Caco-2 (cell line): ENCODE measurements around the gene NEK11. TPM values are rescaled to one million over a fixed set of nuclear protein-coding genes. Genes with fewer than 3 reads are reported as not detected.

ENCODE experiments used
- BruUV-seq: library from RNA; stranded (reverse); fragments of 400-500 nt; replicated peaks from 2 replicates; lab custom pipeline; 2021; lab: Mats Ljungman, UMichigan
- CTCF ChIA-PET: fragments of 300-600 bp; sonication (Branson Sonifier 250); formaldehyde crosslinking; loops from one replicate; lab custom pipeline; 2022; ENCODE audit warnings: antibody characterized with exemption; lab: Charles Lee
- POLR2A ChIA-PET: fragments of 300-600 bp; sonication (Branson Sonifier 250); formaldehyde crosslinking; loops from one replicate; lab custom pipeline; 2022; ENCODE audit warnings: antibody characterized with exemption; lab: Charles Lee
- DNase-seq, 2 experiments: peaks; one replicate each; pipeline versions ENCODE4 v3.0.0 to v3.0.0-alpha.2; 2020 to 2022
- H3K27me3 ChIP-seq: replicated peaks from 2 replicates; pipeline ENCODE4 v1.6.0; 2011; ENCODE audit warnings: low read length; ENCODE audit not compliant: control insufficient read depth, insufficient read depth
- H3K36me3 ChIP-seq: 2 replicates; pipeline ENCODE4 v1.5.1; 2011; ENCODE audit warnings: low read length; ENCODE audit not compliant: control insufficient read depth, insufficient read depth
- H3K4me1 ChIP-seq: fragments of 250-450 bp; sonication (Bioruptor Pico); 2 replicates; pipeline ENCODE4 v1.5.1; 2020; ENCODE audit warnings: mild to moderate bottlenecking
- H3K4me3 ChIP-seq: 2 replicates; pipeline ENCODE4 v1.5.1; 2011; ENCODE audit warnings: low read depth, mild to moderate bottlenecking, control low read depth, low read length
- H3K9me3 ChIP-seq: fragments of 250-450 bp; sonication (Bioruptor Pico); 2 replicates; pipeline ENCODE4 v1.5.1; 2020; ENCODE audit warnings: mild to moderate bottlenecking, moderate library complexity
- H3K27ac Mint-ChIP-seq: one replicate; pipeline ENCODE4 v1.8.0; 2022; ENCODE audit warnings: mixed read lengths; ENCODE audit not compliant: unreplicated experiment
- H3K27me3 Mint-ChIP-seq: one replicate; pipeline ENCODE4 v1.8.0; 2022; ENCODE audit warnings: mixed read lengths; ENCODE audit not compliant: insufficient read depth, unreplicated experiment
- H3K36me3 Mint-ChIP-seq: one replicate; pipeline ENCODE4 v1.8.0; 2022; ENCODE audit warnings: mild to moderate bottlenecking, mixed read lengths; ENCODE audit not compliant: insufficient read depth, unreplicated experiment
- H3K4me1 Mint-ChIP-seq: one replicate; pipeline ENCODE4 v1.8.0; 2022; ENCODE audit warnings: low read depth, mixed read lengths; ENCODE audit not compliant: unreplicated experiment
- H3K4me3 Mint-ChIP-seq: one replicate; pipeline ENCODE4 v1.8.0; 2022; ENCODE audit warnings: mild to moderate bottlenecking, moderate library complexity, mixed read lengths; ENCODE audit not compliant: unreplicated experiment
- H3K9me3 Mint-ChIP-seq: one replicate; pipeline ENCODE4 v1.8.0; 2022; ENCODE audit warnings: mixed read lengths; ENCODE audit not compliant: unreplicated experiment
- intact Hi-C: fragments of 100-400 bp; cut with micrococcal nuclease; formaldehyde crosslinking; loops from one replicate; pipeline ENCODE4 v1.10.0; 2022; ENCODE audit not compliant: unreplicated experiment
- total RNA-seq: library from RNA; stranded (reverse); gene quantifications from 2 replicates; pipeline ENCODE4 v1.2.3, GENCODE V29; 2022
- TF ChIP-seq, protein P1 (sequence below), 2 experiments: fragments of 200-600 bp in 1 of 2; IDR thresholded peaks; 1 replicate in 1 of 2; 2 replicates in 1 of 2; pipeline versions ENCODE4 v1.5.1 to v1.8.0; 2011 to 2022; ENCODE audit warnings: antibody characterized with exemption in 1 of 2, control low read depth in 1 of 2, inconsistent platforms in 1 of 2, low read depth in 1 of 2, low read length in 1 of 2, mild to moderate bottlenecking in 1 of 2, moderate library complexity in 1 of 2; ENCODE audit not compliant: insufficient read depth in 1 of 2, severe bottlenecking in 1 of 2, unreplicated experiment in 1 of 2

Gene NEK11
- total RNA-seq, 1 experiment from 2014 or later, result 4.4 TPM

DNA sequence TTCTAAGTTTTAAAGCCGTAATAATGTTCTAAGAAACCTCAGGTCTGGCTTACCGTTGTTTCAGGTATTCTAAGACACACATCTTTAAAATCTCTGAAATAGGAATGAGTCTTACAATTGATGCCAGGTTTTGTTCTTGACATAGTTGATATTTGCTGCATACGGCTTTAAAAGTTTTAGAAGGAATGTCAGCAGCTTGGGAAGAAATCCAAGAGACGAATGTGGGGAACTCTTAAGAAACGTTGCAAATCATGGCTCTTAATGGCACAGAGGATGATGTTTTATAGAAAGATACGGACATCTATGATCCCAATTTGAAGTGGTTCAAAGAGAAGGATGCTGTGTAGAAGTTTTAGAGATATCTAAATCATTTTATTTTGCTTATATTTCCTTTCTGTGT, 366.4 kb downstream of the NEK11 start:
- CTCF ChIA-PET, result no interaction called here
- DNase-seq, result no peak
- Histone ChIP-seq H3K27me3 (no peaks in the 10 kb centered on the region), H3K4me3 (no peak overlapping the region), H3K36me3 (no peaks in the 10 kb centered on the region), H3K9me3 (no peaks in the 10 kb centered on the region), H3K4me1 (peaks cover 10% of the 10 kb centered on the region)
- Mint-ChIP-seq H3K4me1 (peaks cover 1% of the 10 kb centered on the region), H3K36me3 (no peaks in the 10 kb centered on the region), H3K27ac (no peak overlapping the region), H3K27me3 (no peaks in the 10 kb centered on the region), H3K4me3 (no peak overlapping the region), H3K9me3 (no peaks in the 10 kb centered on the region)
- no TSS peak for BruUV-seq
- intact Hi-C loops, result no loop called here
- POLR2A ChIA-PET, result no interaction called here
- TF ChIP-seq, protein P1, sequence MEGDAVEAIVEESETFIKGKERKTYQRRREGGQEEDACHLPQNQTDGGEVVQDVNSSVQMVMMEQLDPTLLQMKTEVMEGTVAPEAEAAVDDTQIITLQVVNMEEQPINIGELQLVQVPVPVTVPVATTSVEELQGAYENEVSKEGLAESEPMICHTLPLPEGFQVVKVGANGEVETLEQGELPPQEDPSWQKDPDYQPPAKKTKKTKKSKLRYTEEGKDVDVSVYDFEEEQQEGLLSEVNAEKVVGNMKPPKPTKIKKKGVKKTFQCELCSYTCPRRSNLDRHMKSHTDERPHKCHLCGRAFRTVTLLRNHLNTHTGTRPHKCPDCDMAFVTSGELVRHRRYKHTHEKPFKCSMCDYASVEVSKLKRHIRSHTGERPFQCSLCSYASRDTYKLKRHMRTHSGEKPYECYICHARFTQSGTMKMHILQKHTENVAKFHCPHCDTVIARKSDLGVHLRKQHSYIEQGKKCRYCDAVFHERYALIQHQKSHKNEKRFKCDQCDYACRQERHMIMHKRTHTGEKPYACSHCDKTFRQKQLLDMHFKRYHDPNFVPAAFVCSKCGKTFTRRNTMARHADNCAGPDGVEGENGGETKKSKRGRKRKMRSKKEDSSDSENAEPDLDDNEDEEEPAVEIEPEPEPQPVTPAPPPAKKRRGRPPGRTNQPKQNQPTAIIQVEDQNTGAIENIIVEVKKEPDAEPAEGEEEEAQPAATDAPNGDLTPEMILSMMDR (IDR thresholded peaks at IDR 0.05; ENCODE audit: insufficient read depth in 1 of 2, low read depth in 1 of 2, low read length in 1 of 2, severe bottlenecking in 1 of 2, unreplicated experiment in 1 of 2), result no peak

DNA sequence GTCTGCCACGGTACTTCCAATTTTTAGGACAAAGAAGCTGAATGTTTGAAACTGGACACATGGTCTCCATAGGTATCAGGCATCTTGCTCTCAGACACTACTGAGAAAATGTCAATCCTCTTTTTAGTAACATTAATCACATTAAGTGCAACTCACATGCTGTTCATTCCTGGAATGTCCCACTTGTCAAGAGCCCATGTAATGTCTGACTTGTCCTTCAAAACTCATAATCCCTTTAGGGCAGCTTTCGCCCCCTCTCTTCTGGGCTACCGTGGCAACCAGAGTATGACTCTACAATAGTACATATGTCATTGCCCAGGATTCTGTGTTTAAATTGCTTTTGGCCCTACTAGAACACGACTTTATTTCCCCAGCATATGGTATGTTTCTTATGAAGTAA, 367.2 kb downstream of the NEK11 start:
- Histone ChIP-seq H3K27me3 (no peaks in the 10 kb centered on the region), H3K36me3 (no peaks in the 10 kb centered on the region), H3K4me3 (no peak overlapping the region), H3K9me3 (no peaks in the 10 kb centered on the region), H3K4me1 (peaks cover 10% of the 10 kb centered on the region)
- Mint-ChIP-seq H3K27ac (no peak overlapping the region), H3K36me3 (no peaks in the 10 kb centered on the region), H3K4me1 (no peaks in the 10 kb centered on the region), H3K4me3 (no peak overlapping the region), H3K9me3 (no peaks in the 10 kb centered on the region), H3K27me3 (no peaks in the 10 kb centered on the region)
- intact Hi-C loops, result no loop called here
- ChIA-PET CTCF (no interaction called here), POLR2A (no interaction called here)
- BruUV-seq, result no TSS peak
- TF ChIP-seq, protein P1 (IDR thresholded peaks at IDR 0.05; ENCODE audit: insufficient read depth in 1 of 2, low read depth in 1 of 2, low read length in 1 of 2, severe bottlenecking in 1 of 2, unreplicated experiment in 1 of 2), result no peak
- no peak for DNase-seq

DNA sequence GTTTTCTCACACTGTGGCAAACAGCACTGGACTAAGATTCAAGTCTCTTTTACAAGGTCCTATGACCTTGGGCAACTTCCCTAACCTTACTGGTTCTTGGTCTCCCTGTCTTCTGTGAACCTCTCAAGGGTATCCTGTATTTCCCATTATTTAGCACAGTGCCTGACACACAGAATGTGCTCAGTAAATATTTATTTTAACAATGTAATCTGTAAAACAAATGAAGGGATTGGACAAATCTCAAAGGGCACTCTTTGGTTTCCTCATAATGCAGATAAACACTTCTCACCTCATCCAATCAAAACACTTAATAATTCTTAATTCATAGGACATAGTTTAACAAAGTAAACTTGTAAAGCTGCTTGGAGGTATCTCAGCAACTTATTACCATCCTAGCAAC, 367.7 kb downstream of the NEK11 start:
- BruUV-seq, result no TSS peak
- intact Hi-C loops, result no loop called here
- POLR2A ChIA-PET, result no interaction called here
- no peaks in the 10 kb centered on the region for H3K36me3 Mint-ChIP-seq
- H3K4me3 ChIP-seq, result no peak overlapping the region
- H3K4me1 ChIP-seq, result peaks cover 10% of the 10 kb centered on the region
- no peaks in the 10 kb centered on the region for H3K4me1 Mint-ChIP-seq
- H3K27me3 Mint-ChIP-seq, result no peaks in the 10 kb centered on the region
- no peaks in the 10 kb centered on the region for H3K27me3 ChIP-seq
- no peak overlapping the region for H3K4me3 Mint-ChIP-seq
- DNase-seq, result no peak
- H3K9me3 Mint-ChIP-seq, result no peaks in the 10 kb centered on the region
- CTCF ChIA-PET, result no interaction called here
- no peak overlapping the region for H3K27ac Mint-ChIP-seq
- no peaks in the 10 kb centered on the region for H3K36me3 ChIP-seq
- H3K9me3 ChIP-seq, result no peaks in the 10 kb centered on the region
- TF ChIP-seq, protein P1 (IDR thresholded peaks at IDR 0.05; ENCODE audit: insufficient read depth in 1 of 2, low read depth in 1 of 2, low read length in 1 of 2, severe bottlenecking in 1 of 2, unreplicated experiment in 1 of 2), result no peak
